ENCODE measurements around the gene LRFN2.
A peak's percentile ranks its signal among the peaks of the same experiment; 100 is the strongest.

The LRFN2 gene

DNA sequence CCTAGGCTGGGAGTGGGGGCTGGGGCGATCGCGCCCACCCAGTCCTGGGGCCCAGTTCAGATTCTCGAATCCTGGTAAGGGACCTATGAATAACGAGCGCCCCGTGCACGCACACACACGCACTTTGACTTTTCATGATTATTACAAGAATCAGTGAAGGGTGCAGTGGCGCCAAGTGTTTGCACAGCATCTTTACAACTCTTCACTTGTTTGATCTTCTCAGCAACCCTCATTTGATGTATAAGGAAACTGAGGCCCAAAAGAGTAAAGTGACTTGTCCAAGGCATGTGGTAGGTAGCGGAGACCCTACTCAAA, 863 bp upstream of the LRFN2 start:
- no peak overlapping the region for H3K27ac ChIP-seq
- TF ChIP-seq, protein P1, sequence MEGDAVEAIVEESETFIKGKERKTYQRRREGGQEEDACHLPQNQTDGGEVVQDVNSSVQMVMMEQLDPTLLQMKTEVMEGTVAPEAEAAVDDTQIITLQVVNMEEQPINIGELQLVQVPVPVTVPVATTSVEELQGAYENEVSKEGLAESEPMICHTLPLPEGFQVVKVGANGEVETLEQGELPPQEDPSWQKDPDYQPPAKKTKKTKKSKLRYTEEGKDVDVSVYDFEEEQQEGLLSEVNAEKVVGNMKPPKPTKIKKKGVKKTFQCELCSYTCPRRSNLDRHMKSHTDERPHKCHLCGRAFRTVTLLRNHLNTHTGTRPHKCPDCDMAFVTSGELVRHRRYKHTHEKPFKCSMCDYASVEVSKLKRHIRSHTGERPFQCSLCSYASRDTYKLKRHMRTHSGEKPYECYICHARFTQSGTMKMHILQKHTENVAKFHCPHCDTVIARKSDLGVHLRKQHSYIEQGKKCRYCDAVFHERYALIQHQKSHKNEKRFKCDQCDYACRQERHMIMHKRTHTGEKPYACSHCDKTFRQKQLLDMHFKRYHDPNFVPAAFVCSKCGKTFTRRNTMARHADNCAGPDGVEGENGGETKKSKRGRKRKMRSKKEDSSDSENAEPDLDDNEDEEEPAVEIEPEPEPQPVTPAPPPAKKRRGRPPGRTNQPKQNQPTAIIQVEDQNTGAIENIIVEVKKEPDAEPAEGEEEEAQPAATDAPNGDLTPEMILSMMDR (IDR thresholded peaks at IDR 0.05) = peak; percentile 44
- TF ChIP-seq ZFX (IDR thresholded peaks at IDR 0.05; ENCODE audit: borderline replicate concordance) = no peak

DNA sequence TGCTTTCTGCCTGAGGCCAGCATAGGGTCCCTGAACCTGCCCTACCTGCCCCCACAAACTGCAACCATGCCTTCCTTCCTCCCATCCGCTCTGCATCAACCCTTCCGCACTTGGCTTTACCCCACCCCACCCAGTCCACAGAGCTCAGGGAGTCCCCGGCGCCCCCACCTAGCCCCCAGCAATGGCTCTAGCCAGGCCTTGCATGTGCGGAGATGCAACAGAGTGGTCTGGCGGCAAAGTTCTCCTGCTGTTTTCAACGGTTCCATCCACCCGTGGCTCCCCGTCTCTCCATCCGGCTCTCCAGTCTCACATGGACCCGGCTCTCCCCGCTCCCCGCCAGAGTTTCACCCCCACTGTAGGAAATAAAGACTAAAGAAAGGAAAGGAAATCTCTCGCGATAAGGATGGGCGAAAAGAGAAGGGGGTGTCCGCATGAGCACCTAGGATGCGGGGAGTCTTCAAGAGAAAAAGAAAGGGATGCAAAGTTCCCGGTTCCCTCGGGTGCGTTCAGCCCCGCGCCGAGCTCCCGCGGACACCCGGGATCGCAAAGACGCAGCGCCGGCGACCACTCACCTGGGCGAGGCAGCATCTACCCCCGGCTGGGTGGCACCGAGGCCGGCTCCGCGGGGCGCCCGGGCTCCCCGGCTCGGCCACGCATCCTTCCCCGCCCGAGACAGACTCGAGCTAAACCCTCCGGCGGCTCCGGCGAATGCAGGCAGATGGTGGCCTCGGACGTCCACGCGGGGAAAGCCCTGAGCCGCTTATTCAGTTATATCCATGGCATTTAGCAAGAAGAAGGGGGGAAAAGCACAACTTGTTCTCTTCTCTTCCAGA, 579 bp downstream of the LRFN2 start:
- H3K27ac ChIP-seq = no peak overlapping the region

DNA sequence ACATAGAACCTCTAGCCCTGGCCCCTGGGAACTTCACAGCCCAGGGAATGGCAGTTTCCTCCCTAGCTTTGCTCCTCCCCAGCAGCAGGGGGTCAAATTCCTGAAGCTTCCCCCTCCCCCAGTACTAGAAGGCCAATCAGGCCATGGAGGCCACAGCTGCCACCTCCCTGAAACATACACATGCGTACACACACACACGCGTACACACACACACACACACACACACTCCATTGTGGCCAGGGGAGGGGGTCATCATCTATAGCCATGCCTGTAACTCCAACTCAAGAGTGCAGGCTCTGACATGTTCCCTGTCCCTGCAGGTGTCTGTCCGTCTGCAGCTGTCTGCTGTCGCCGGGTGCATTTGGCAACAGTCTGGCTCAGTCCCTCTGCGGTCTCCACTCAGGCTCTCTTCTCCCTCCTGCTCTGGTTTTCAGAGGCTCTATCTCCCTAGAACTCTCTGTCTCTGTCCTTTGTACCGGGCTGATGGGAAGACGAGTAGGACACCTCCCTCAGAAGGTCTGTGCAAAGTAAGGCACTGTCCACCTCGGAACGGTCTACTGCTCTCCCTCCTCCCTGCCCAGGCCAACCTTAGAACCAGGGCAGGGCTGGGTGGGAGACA, 1.4 kb downstream of the LRFN2 start:
- no peak overlapping the region for H3K27ac ChIP-seq
- TF ChIP-seq, protein P1 (IDR thresholded peaks at IDR 0.05) = no peak
- TF ChIP-seq ZFX (IDR thresholded peaks at IDR 0.05; ENCODE audit: borderline replicate concordance) = no peak

More for the DNA sequence above, 579 bp downstream of the LRFN2 start:
- no peak for TF ChIP-seq ZFX (IDR thresholded peaks at IDR 0.05; ENCODE audit: borderline replicate concordance)
- TF ChIP-seq, protein P1 (IDR thresholded peaks at IDR 0.05) = no peak

DNA sequence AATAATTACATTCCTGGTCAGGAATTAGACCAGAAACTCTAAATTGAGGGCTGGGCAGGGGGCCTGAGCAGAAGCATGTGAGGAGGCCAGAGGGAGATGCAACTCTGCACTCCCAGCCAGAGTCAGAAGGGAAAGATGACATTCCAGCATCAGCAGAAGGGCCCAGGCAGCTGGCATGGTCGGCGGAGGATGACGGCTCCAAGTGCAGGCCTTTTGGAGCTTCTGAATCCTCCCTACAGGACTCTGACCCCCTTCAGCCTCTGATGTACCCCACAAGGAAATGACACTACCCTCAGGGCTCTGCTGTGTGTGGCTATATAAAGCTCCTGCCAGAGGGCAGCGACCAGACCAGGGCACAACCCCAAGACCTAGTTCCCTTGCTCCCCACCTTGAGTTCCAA, 1.9 kb downstream of the LRFN2 start:
- H3K27ac ChIP-seq = no peak overlapping the region
- no peak for TF ChIP-seq ZFX (IDR thresholded peaks at IDR 0.05; ENCODE audit: borderline replicate concordance)
- TF ChIP-seq, protein P1 (IDR thresholded peaks at IDR 0.05) = no peak

DNA sequence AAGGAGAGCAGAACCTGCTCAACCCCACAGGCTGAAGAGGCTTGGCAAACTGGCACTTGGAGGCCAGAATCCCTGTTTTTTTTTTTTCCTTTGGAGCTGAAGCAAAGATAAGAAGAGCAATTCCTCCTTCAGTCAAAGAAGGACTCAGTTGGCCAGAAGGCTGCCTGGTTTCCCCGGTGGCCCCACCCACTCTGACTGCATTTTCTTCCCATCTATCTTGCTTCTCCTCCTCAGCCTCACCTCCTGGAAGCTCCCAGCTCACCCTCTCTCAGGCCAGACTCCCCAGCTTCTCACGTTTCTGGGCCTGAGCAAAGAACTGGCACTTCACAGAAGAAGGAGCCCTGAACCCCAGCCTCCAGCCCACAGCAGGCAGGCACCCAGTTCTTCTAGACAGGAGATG, 2.4 kb downstream of the LRFN2 start:
- no peak overlapping the region for H3K27ac ChIP-seq
- TF ChIP-seq ZFX (IDR thresholded peaks at IDR 0.05; ENCODE audit: borderline replicate concordance) = no peak
- TF ChIP-seq, protein P1 (IDR thresholded peaks at IDR 0.05) = no peak

DNA sequence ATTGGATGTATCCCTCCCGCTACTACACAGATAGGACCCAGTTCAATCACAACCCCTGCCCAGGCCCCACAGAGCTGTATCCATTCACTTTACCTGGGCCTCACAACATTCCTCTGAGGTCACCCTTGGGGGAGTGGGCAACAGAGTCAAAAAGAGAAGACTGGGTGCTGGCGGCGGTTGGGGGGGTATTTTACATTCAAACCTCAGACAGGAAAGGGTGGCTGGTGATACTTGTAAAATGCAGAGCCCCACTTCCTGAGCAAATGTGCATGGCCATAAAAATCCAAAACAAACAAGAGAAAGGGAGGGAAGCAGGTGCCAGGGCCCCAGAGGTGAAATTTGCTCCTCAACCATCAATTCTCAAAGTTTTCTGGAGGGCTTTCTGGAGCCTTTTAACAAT, 3.5 kb downstream of the LRFN2 start:
- TF ChIP-seq, protein P1 (IDR thresholded peaks at IDR 0.05) = no peak
- TF ChIP-seq ZFX (IDR thresholded peaks at IDR 0.05; ENCODE audit: borderline replicate concordance) = no peak
- H3K27ac ChIP-seq = no peak overlapping the region

DNA sequence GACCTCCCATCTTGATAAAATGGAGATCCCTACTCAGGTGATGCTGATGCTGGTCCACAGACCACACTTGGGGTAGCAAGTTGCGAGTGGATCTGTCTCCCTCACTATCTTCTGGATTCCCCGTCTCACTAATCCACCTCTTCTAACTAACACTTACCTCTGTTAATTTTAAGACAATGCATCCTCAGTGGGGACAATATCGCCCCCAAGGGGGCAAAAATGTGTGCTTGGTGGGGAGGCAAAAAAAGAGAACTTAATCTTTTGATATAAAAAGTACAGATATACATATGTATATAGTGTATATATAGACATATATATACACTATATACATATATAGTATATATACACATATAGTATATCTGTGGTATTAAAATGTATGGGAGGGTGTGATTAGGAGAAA, 4.3 kb downstream of the LRFN2 start:
- TF ChIP-seq, protein P1 (IDR thresholded peaks at IDR 0.05) = no peak
- no peak for TF ChIP-seq ZFX (IDR thresholded peaks at IDR 0.05; ENCODE audit: borderline replicate concordance)
- no peak overlapping the region for H3K27ac ChIP-seq

Data from 22Rv1 (cell line).